ENCODE results near the gene GET3.

- TF ChIP-seq, protein P1, sequence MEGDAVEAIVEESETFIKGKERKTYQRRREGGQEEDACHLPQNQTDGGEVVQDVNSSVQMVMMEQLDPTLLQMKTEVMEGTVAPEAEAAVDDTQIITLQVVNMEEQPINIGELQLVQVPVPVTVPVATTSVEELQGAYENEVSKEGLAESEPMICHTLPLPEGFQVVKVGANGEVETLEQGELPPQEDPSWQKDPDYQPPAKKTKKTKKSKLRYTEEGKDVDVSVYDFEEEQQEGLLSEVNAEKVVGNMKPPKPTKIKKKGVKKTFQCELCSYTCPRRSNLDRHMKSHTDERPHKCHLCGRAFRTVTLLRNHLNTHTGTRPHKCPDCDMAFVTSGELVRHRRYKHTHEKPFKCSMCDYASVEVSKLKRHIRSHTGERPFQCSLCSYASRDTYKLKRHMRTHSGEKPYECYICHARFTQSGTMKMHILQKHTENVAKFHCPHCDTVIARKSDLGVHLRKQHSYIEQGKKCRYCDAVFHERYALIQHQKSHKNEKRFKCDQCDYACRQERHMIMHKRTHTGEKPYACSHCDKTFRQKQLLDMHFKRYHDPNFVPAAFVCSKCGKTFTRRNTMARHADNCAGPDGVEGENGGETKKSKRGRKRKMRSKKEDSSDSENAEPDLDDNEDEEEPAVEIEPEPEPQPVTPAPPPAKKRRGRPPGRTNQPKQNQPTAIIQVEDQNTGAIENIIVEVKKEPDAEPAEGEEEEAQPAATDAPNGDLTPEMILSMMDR (IDR thresholded peaks at IDR 0.05; ENCODE audit: low read depth, low read length, poor library complexity, severe bottlenecking): no peak
- no peak for TF ChIP-seq EZH2phosphoT487 (IDR thresholded peaks at IDR 0.05; ENCODE audit: borderline replicate concordance, low read length)
Observed at GRCh38 chr19:12692960-12693359, 44.3 kb upstream of the GET3 start.

All from DOHH2 (cell line).